Activated naive CD8-positive, alpha-beta T cell treated with anti-CD3 and anti-CD28 coated beads, Interleukin-2, amount 10 ng/mL, durations not matched to agents 7 days and 5 days (primary cell): ENCODE measurements around the gene CD37. TPM values are rescaled to one million over a fixed set of nuclear protein-coding genes. Genes with fewer than 3 reads are reported as not detected.
A peak's percentile ranks its signal among the peaks of the same experiment; 100 is the strongest.

Experiments
- ATAC-seq: fragments of 150-1000 bp; cut with Tn5 transposase; one replicate; pipeline ENCODE4 v1.10.0; 2021; ENCODE audit warnings: low read depth, moderate library complexity
- POLR2A ChIA-PET: fragments of 350-600 bp; sonication (Branson Sonifier 250); formaldehyde crosslinking; loops from one replicate; lab custom pipeline; 2021; ENCODE audit warnings: antibody characterized with exemption; lab: Charles Lee
- DNase-seq: peaks from one replicate; pipeline ENCODE4 v3.0.0; 2021
- H3K27ac Mint-ChIP-seq: one replicate; pipeline ENCODE4 v1.8.0; 2022; ENCODE audit warnings: mild to moderate bottlenecking, mixed read lengths
- H3K27me3 Mint-ChIP-seq: one replicate; pipeline ENCODE4 v1.8.0; 2022; ENCODE audit warnings: mild to moderate bottlenecking, moderate library complexity, mixed read lengths
- H3K36me3 Mint-ChIP-seq: one replicate; pipeline ENCODE4 v1.8.0; 2021; ENCODE audit warnings: mild to moderate bottlenecking, mixed read lengths
- H3K4me1 Mint-ChIP-seq: one replicate; pipeline ENCODE4 v1.8.0; 2021; ENCODE audit warnings: mixed read lengths
- H3K4me3 Mint-ChIP-seq: one replicate; pipeline ENCODE4 v1.8.0; 2022; ENCODE audit warnings: mild to moderate bottlenecking, moderate library complexity, mixed read lengths
- H3K9me3 Mint-ChIP-seq: one replicate; pipeline ENCODE4 v1.8.0; 2021; ENCODE audit warnings: mixed read lengths
- total RNA-seq, 2 experiments: library from RNA; stranded (reverse); gene quantifications; one replicate each; pipeline ENCODE4 v1.2.3, GENCODE V29; 2021

Gene CD37
- total RNA-seq, 2 experiments from 2014 or later: 246 to 258 TPM

GRCh38 chr19:49343123-49343522 is 7.9 kb downstream of the CD37 start:
- Mint-ChIP-seq H3K4me3 (no peak overlapping the region), H3K27me3 (no peaks in the 10 kb centered on the region), H3K27ac (no peak overlapping the region), H3K4me1 (peaks cover 20% of the 10 kb centered on the region), H3K9me3 (no peaks in the 10 kb centered on the region), H3K36me3 (peaks cover 21% of the 10 kb centered on the region)
- DNase-seq (no peak), ATAC-seq (no peak)
- POLR2A ChIA-PET: no interaction called here

- peak overlapping the region; percentile 22 for H3K27ac Mint-ChIP-seq
These were observed 9.6 kb downstream of the CD37 start for GRCh38 chr19:49344505-49345423.

GRCh38 chr19:49347191-49347590 is 12.0 kb downstream of the CD37 start:
- no peak overlapping the region for H3K27ac Mint-ChIP-seq
- POLR2A ChIA-PET: no interaction called here
- ATAC-seq (no peak), DNase-seq (no peak)
- H3K4me3 Mint-ChIP-seq: no peak overlapping the region
- H3K9me3 Mint-ChIP-seq: no peaks in the 10 kb centered on the region
- H3K4me1 Mint-ChIP-seq: peaks cover 5% of the 10 kb centered on the region
- no peaks in the 10 kb centered on the region for H3K27me3 Mint-ChIP-seq
- H3K36me3 Mint-ChIP-seq: peaks cover 4% of the 10 kb centered on the region

More at GRCh38 chr19:49344505-49345423, 9.6 kb downstream of the CD37 start:
- H3K4me1 Mint-ChIP-seq: peaks cover 13% of the 10 kb centered on the region
- peaks cover 12% of the 10 kb centered on the region for H3K36me3 Mint-ChIP-seq
- DNase-seq (no peak), ATAC-seq (no peak)
- H3K4me3 Mint-ChIP-seq: no peak overlapping the region
- no peaks in the 10 kb centered on the region for H3K9me3 Mint-ChIP-seq
- POLR2A ChIA-PET: no interaction called here
- no peaks in the 10 kb centered on the region for H3K27me3 Mint-ChIP-seq

- no peak overlapping the region for H3K27ac Mint-ChIP-seq
- no peaks in the 10 kb centered on the region for H3K9me3 Mint-ChIP-seq
- H3K4me1 Mint-ChIP-seq: peaks cover 2% of the 10 kb centered on the region
- no peak for DNase-seq
- H3K36me3 Mint-ChIP-seq: peaks cover 1% of the 10 kb centered on the region
- no peaks in the 10 kb centered on the region for H3K27me3 Mint-ChIP-seq
- H3K4me3 Mint-ChIP-seq: no peak overlapping the region
- POLR2A ChIA-PET: interaction anchor here (0.6 kb wide), 1 partner anchor 10 kb away, joined by 3 read pairs; no protein-coding TSS in a partner anchor
- no peak for ATAC-seq
These were observed 12.6 kb downstream of the CD37 start for GRCh38 chr19:49347835-49348234.

- Mint-ChIP-seq H3K4me3 (no peak overlapping the region), H3K4me1 (no peaks in the 10 kb centered on the region), H3K9me3 (no peaks in the 10 kb centered on the region), H3K27ac (no peak overlapping the region), H3K36me3 (no peaks in the 10 kb centered on the region), H3K27me3 (peaks cover 6% of the 10 kb centered on the region)
- ATAC-seq (no peak), DNase-seq (no peak)
- POLR2A ChIA-PET: interaction anchor here (0.6 kb wide), 1 partner anchor 11 kb away, joined by 3 read pairs; no protein-coding TSS in a partner anchor
These were observed 13.3 kb downstream of the CD37 start for GRCh38 chr19:49348305-49349189.

- Mint-ChIP-seq H3K27ac (no peak overlapping the region), H3K4me1 (no peaks in the 10 kb centered on the region), H3K27me3 (peaks cover 9% of the 10 kb centered on the region), H3K36me3 (no peaks in the 10 kb centered on the region), H3K9me3 (no peaks in the 10 kb centered on the region), H3K4me3 (no peak overlapping the region)
- DNase-seq (no peak), ATAC-seq (no peak)
- POLR2A ChIA-PET: no interaction called here
These were observed 14.4 kb downstream of the CD37 start for GRCh38 chr19:49349567-49349966.

- DNase-seq (no peak), ATAC-seq (no peak)
- H3K27ac Mint-ChIP-seq: no peak overlapping the region
- H3K4me3 Mint-ChIP-seq: peak overlapping the region; percentile 25
- no peaks in the 10 kb centered on the region for H3K36me3 Mint-ChIP-seq
- peaks cover 39% of the 10 kb centered on the region for H3K27me3 Mint-ChIP-seq
- POLR2A ChIA-PET: interaction anchor here (0.6 kb wide), 1 partner anchor 113 kb away, joined by 3 read pairs; no protein-coding TSS in a partner anchor
- H3K4me1 Mint-ChIP-seq: peaks cover 13% of the 10 kb centered on the region
- no peaks in the 10 kb centered on the region for H3K9me3 Mint-ChIP-seq
These were observed 20.7 kb downstream of the CD37 start for GRCh38 chr19:49355909-49356353.

- H3K27ac Mint-ChIP-seq: no peak overlapping the region
- peaks cover 43% of the 10 kb centered on the region for H3K27me3 Mint-ChIP-seq
- no peaks in the 10 kb centered on the region for H3K9me3 Mint-ChIP-seq
- no peaks in the 10 kb centered on the region for H3K36me3 Mint-ChIP-seq
- ATAC-seq: no peak
- DNase-seq: no peak
- no peak overlapping the region for H3K4me3 Mint-ChIP-seq
- POLR2A ChIA-PET: interaction anchor here (0.6 kb wide), 1 partner anchor 113 kb away, joined by 3 read pairs; no protein-coding TSS in a partner anchor
- H3K4me1 Mint-ChIP-seq: peaks cover 16% of the 10 kb centered on the region
These were observed 21.2 kb downstream of the CD37 start for GRCh38 chr19:49356382-49356781.

GRCh38 chr19:49357186-49357585 is 22.0 kb downstream of the CD37 start:
- H3K27me3 Mint-ChIP-seq: peaks cover 51% of the 10 kb centered on the region
- H3K4me1 Mint-ChIP-seq: peaks cover 21% of the 10 kb centered on the region
- no peaks in the 10 kb centered on the region for H3K9me3 Mint-ChIP-seq
- no peak for DNase-seq
- POLR2A ChIA-PET: no interaction called here
- H3K36me3 Mint-ChIP-seq: no peaks in the 10 kb centered on the region
- H3K4me3 Mint-ChIP-seq: no peak overlapping the region
- ATAC-seq: no peak
- no peak overlapping the region for H3K27ac Mint-ChIP-seq

GRCh38 chr19:49359851-49360820 is 24.9 kb downstream of the CD37 start:
- peaks cover 49% of the 10 kb centered on the region for H3K27me3 Mint-ChIP-seq
- H3K27ac Mint-ChIP-seq: no peak overlapping the region

GRCh38 chr19:49361438-49362047 is 26.3 kb downstream of the CD37 start:
- Mint-ChIP-seq H3K4me3 (no peak overlapping the region), H3K4me1 (peaks cover 12% of the 10 kb centered on the region), H3K27me3 (peaks cover 49% of the 10 kb centered on the region), H3K36me3 (no peaks in the 10 kb centered on the region), H3K9me3 (no peaks in the 10 kb centered on the region), H3K27ac (no peak overlapping the region)
- ATAC-seq: no peak
- POLR2A ChIA-PET: no interaction called here
- DNase-seq: no peak

More at GRCh38 chr19:49359851-49360820, 24.9 kb downstream of the CD37 start:
- ATAC-seq (no peak), DNase-seq (no peak)
- Mint-ChIP-seq H3K4me3 (no peak overlapping the region), H3K4me1 (peaks cover 19% of the 10 kb centered on the region), H3K36me3 (no peaks in the 10 kb centered on the region), H3K9me3 (no peaks in the 10 kb centered on the region)
- POLR2A ChIA-PET: no interaction called here
